NCI-H748 (cell line): ENCODE data around the gene LOC128125822.
"Not testable (repeated sequence)": the region's sequence is repeated elsewhere in the genome, so short reads cannot be mapped to it uniquely, and the experiment has no call there.

Experiments used
- DNase-seq: peaks from one replicate; lab custom pipeline; 2025; ENCODE audit not compliant: unreplicated experiment; lab: John Stamatoyannopoulos, UW

Gene LOC128125822

GRCh38 chr6:63572044-63572746, at the start of gene LOC128125822, which contains the start of gene PTP4A1:
Gene LOC128125822, plus strand, starts transcription at chr6:63572480.
Gene PTP4A1, plus strand, starts transcription at chr6:63572480. Its CDS starts 4,401 bp downstream, at chr6:63576881.
- DNase-seq: peak; percentile 99

GRCh38 chr6:63522911-63523287, 49.4 kb upstream of the LOC128125822 start:
- not testable (repeated sequence) for DNase-seq

GRCh38 chr6:63523630-63524029, 48.6 kb upstream of the LOC128125822 start:
- no peak for DNase-seq

- no peak for DNase-seq
These were observed 46.9 kb upstream of the LOC128125822 start for GRCh38 chr6:63525186-63525878.

- DNase-seq: no peak
These were observed 45.3 kb upstream of the LOC128125822 start for GRCh38 chr6:63526931-63527330.

- DNase-seq: no peak
These were observed 44.4 kb upstream of the LOC128125822 start for GRCh38 chr6:63527658-63528514.

- DNase-seq: no peak
These were observed 42.8 kb upstream of the LOC128125822 start for GRCh38 chr6:63529498-63529897.

- no peak for DNase-seq
These were observed 42.1 kb upstream of the LOC128125822 start for GRCh38 chr6:63530182-63530581.

GRCh38 chr6:63530991-63531390, 41.3 kb upstream of the LOC128125822 start:
- DNase-seq: no peak

- no peak for DNase-seq
These were observed 39.3 kb upstream of the LOC128125822 start for GRCh38 chr6:63533026-63533425.

- no peak for DNase-seq
These were observed 38.3 kb upstream of the LOC128125822 start for GRCh38 chr6:63533952-63534351.

- DNase-seq: peak; percentile 71
These were observed 34.9 kb upstream of the LOC128125822 start for GRCh38 chr6:63537201-63537958.

GRCh38 chr6:63537959-63538300, 34.4 kb upstream of the LOC128125822 start:
- no peak for DNase-seq

GRCh38 chr6:63538550-63538949, 33.7 kb upstream of the LOC128125822 start:
- no peak for DNase-seq

GRCh38 chr6:63543001-63543400, 29.3 kb upstream of the LOC128125822 start:
- no peak for DNase-seq

- DNase-seq: no peak
These were observed 28.3 kb upstream of the LOC128125822 start for GRCh38 chr6:63543982-63544381.

- DNase-seq: no peak
These were observed 26.0 kb upstream of the LOC128125822 start for GRCh38 chr6:63546236-63546635.

- no peak for DNase-seq
These were observed 25.6 kb upstream of the LOC128125822 start for GRCh38 chr6:63546697-63547096.

GRCh38 chr6:63549076-63549475, 23.2 kb upstream of the LOC128125822 start:
- no peak for DNase-seq

GRCh38 chr6:63553208-63553607, 19.1 kb upstream of the LOC128125822 start:
- DNase-seq: no peak

- DNase-seq: no peak
These were observed 18.4 kb upstream of the LOC128125822 start for GRCh38 chr6:63553900-63554299.
